H9 (cell line): ENCODE measurements around the gene SMARCD2. TPM values are rescaled to one million over a fixed set of nuclear protein-coding genes. Genes with fewer than 3 reads are reported as not detected.

Source experiments
- DNase-seq: peaks from one replicate; pipeline ENCODE4 v3.0.0-alpha.2; 2017
- H2AFZ ChIP-seq: one replicate; pipeline ENCODE4 v1.6.1; 2013; ENCODE audit warnings: mild to moderate bottlenecking, low read length, control low read depth, moderate library complexity
- H2AK5ac ChIP-seq: 2 replicates; pipeline ENCODE4 v1.6.1; 2013; ENCODE audit warnings: low read length, control low read depth, mixed read lengths; ENCODE audit not compliant: insufficient read length
- H2BK120ac ChIP-seq: one replicate; pipeline ENCODE4 v1.6.1; 2013; ENCODE audit warnings: low read depth, mild to moderate bottlenecking, low read length, control low read depth, inconsistent platforms; ENCODE audit not compliant: poor library complexity, severe bottlenecking
- H2BK12ac ChIP-seq: 2 replicates; pipeline ENCODE4 v1.6.1; 2013; ENCODE audit warnings: low read length, control low read depth, mixed read lengths, low read depth; ENCODE audit not compliant: insufficient read length
- H2BK15ac ChIP-seq: 2 replicates; pipeline ENCODE4 v1.6.1; 2013; ENCODE audit warnings: low read depth, low read length, control low read depth
- H2BK20ac ChIP-seq: one replicate; pipeline ENCODE4 v1.6.1; 2013; ENCODE audit warnings: low read depth, mild to moderate bottlenecking, low read length, control low read depth, inconsistent platforms; ENCODE audit not compliant: poor library complexity, severe bottlenecking
- H2BK5ac ChIP-seq: 2 replicates; pipeline ENCODE4 v1.6.1; 2013; ENCODE audit warnings: low read length, control low read depth, mixed read lengths; ENCODE audit not compliant: insufficient read length
- H3K14ac ChIP-seq: 2 replicates; pipeline ENCODE4 v1.6.1; 2013; ENCODE audit warnings: low read length, control low read depth; ENCODE audit not compliant: insufficient read depth
- H3K18ac ChIP-seq: 2 replicates; pipeline ENCODE4 v1.6.1; 2013; ENCODE audit warnings: low read depth, mild to moderate bottlenecking, mixed read lengths, low read length, control low read depth; ENCODE audit not compliant: insufficient read length
- H3K23ac ChIP-seq: 2 replicates; pipeline ENCODE4 v1.6.1; 2013; ENCODE audit warnings: low read length, control low read depth, mixed read lengths, low read depth; ENCODE audit not compliant: insufficient read length
- H3K23me2 ChIP-seq: 2 replicates; pipeline ENCODE4 v1.6.1; 2013; ENCODE audit warnings: low read depth, mild to moderate bottlenecking, mixed read lengths, low read length, control low read depth; ENCODE audit not compliant: insufficient read length, poor library complexity, severe bottlenecking
- H3K27ac ChIP-seq: 2 replicates; pipeline ENCODE4 v1.5.1; 2013; ENCODE audit warnings: low read length, control low read depth, mixed read lengths, low read depth; ENCODE audit not compliant: insufficient read length
- H3K27me3 ChIP-seq: 2 replicates; pipeline ENCODE4 v1.6.1; 2013; ENCODE audit warnings: low read length, control low read depth, inconsistent platforms; ENCODE audit not compliant: insufficient read depth
- H3K4ac ChIP-seq: 2 replicates; pipeline ENCODE4 v1.6.1; 2013; ENCODE audit warnings: low read depth, mild to moderate bottlenecking, control low read depth, inconsistent platforms, low read length, moderate library complexity
- H3K4me1 ChIP-seq: 2 replicates; pipeline ENCODE4 v1.6.1; 2013; ENCODE audit warnings: low read length, control low read depth, inconsistent platforms; ENCODE audit not compliant: insufficient read depth
- H3K4me2 ChIP-seq: 2 replicates; pipeline ENCODE4 v1.6.1; 2013; ENCODE audit warnings: low read length, control low read depth, mixed read lengths; ENCODE audit not compliant: insufficient read length, insufficient read depth
- H3K56ac ChIP-seq: 2 replicates; pipeline ENCODE4 v1.6.1; 2013; ENCODE audit warnings: low read depth, mild to moderate bottlenecking, mixed read lengths, low read length, control low read depth; ENCODE audit not compliant: insufficient read length
- H3K79me1 ChIP-seq: 2 replicates; pipeline ENCODE4 v1.6.1; 2013; ENCODE audit warnings: low read depth, mild to moderate bottlenecking, moderate library complexity, low read length, control low read depth, inconsistent platforms; ENCODE audit not compliant: insufficient read depth, poor library complexity, severe bottlenecking
- H3K79me2 ChIP-seq: 2 replicates; pipeline ENCODE4 v1.6.1; 2013; ENCODE audit warnings: low read length, control low read depth, inconsistent platforms; ENCODE audit not compliant: insufficient read depth
- H3K9ac ChIP-seq: 2 replicates; pipeline ENCODE4 v1.6.1; 2013; ENCODE audit warnings: low read length, control low read depth, mixed read lengths; ENCODE audit not compliant: insufficient read length; ENCODE audit errors: extremely low read depth
- H3K9me3 ChIP-seq: one replicate; pipeline ENCODE4 v1.6.1; 2013; ENCODE audit warnings: low read depth, low read length, inconsistent platforms; ENCODE audit not compliant: control insufficient read depth
- H3T11ph ChIP-seq: one replicate; pipeline ENCODE4 v1.6.1; 2013; ENCODE audit warnings: mild to moderate bottlenecking, low read length, control low read depth, inconsistent platforms
- H4K20me1 ChIP-seq: one replicate; pipeline ENCODE4 v1.6.1; 2013; ENCODE audit not compliant: control insufficient read depth, insufficient read length, insufficient read depth
- H4K5ac ChIP-seq: 2 replicates; pipeline ENCODE4 v1.6.1; 2013; ENCODE audit warnings: low read depth, mild to moderate bottlenecking, mixed read lengths, low read length, control low read depth; ENCODE audit not compliant: insufficient read length
- H4K8ac ChIP-seq: replicated peaks from 2 replicates; pipeline ENCODE4 v1.6.1; 2013; ENCODE audit warnings: low read length, control low read depth, mixed read lengths, low read depth; ENCODE audit not compliant: insufficient read length
- H4K91ac ChIP-seq: 2 replicates; pipeline ENCODE4 v1.6.1; 2013; ENCODE audit warnings: low read depth, mild to moderate bottlenecking, moderate library complexity, mixed read lengths, low read length, control low read depth; ENCODE audit not compliant: insufficient read length
- H3K27ac Mint-ChIP-seq, 3 experiments: 2 replicates in 2 of 3; 3 replicates in 1 of 3; pipeline ENCODE4 v1.8.0; 2020 to 2021; ENCODE audit warnings: mixed read lengths in 3 of 3, mild to moderate bottlenecking in 1 of 3, moderate library complexity in 1 of 3
- H3K27me3 Mint-ChIP-seq: 2 replicates; pipeline ENCODE4 v1.8.0; 2021; ENCODE audit warnings: low read depth, mild to moderate bottlenecking, moderate library complexity, mixed read lengths
- H3K36me3 Mint-ChIP-seq, 3 experiments: 2 replicates in 2 of 3; 3 replicates in 1 of 3; pipeline ENCODE4 v1.8.0; 2020 to 2021; ENCODE audit warnings: low read depth in 3 of 3, mixed read lengths in 3 of 3; ENCODE audit not compliant: insufficient read depth in 1 of 3
- H3K4me1 Mint-ChIP-seq, 2 experiments: 2 replicates each; pipeline ENCODE4 v1.8.0; 2020; ENCODE audit warnings: mixed read lengths in 2 of 2
- H3K4me3 Mint-ChIP-seq, 2 experiments: 2 replicates in 1 of 2; 3 replicates in 1 of 2; pipeline ENCODE4 v1.8.0; 2020 to 2021; ENCODE audit warnings: mild to moderate bottlenecking in 2 of 2, mixed read lengths in 2 of 2, moderate library complexity in 1 of 2
- H3K9me3 Mint-ChIP-seq, 2 experiments: 2 replicates in 1 of 2; 3 replicates in 1 of 2; pipeline ENCODE4 v1.8.0; 2020; ENCODE audit warnings: mild to moderate bottlenecking in 2 of 2, mixed read lengths in 2 of 2, moderate library complexity in 1 of 2
- CTCF ChIP-seq: fragments of 200-600 bp; sonication (generic); conservative IDR thresholded peaks from 3 replicates; pipeline ENCODE4 v1.8.0; 2021; ENCODE audit warnings: antibody characterized with exemption, mild to moderate bottlenecking
- WGBS: extraction: QIAGEN DNeasy Blood & Tissue Kit; methylation state at CpG from one replicate; pipeline ENCODE4 v1.1.7; 2013; ENCODE audit warnings: missing lambda C conversion rate, low lambda C conversion rate, mixed read lengths; ENCODE audit not compliant: insufficient read length; ENCODE audit errors: extremely low coverage; 5-methylcytosine and 5-hydroxymethylcytosine counted together
- total RNA-seq: library from RNA; stranded (reverse); gene quantifications from 2 replicates; pipeline ENCODE4 v1.2.1, GENCODE V29; 2021

SMARCD2 gene
- total RNA-seq, 1 experiment from 2014 or later = 68.9 TPM

DNA sequence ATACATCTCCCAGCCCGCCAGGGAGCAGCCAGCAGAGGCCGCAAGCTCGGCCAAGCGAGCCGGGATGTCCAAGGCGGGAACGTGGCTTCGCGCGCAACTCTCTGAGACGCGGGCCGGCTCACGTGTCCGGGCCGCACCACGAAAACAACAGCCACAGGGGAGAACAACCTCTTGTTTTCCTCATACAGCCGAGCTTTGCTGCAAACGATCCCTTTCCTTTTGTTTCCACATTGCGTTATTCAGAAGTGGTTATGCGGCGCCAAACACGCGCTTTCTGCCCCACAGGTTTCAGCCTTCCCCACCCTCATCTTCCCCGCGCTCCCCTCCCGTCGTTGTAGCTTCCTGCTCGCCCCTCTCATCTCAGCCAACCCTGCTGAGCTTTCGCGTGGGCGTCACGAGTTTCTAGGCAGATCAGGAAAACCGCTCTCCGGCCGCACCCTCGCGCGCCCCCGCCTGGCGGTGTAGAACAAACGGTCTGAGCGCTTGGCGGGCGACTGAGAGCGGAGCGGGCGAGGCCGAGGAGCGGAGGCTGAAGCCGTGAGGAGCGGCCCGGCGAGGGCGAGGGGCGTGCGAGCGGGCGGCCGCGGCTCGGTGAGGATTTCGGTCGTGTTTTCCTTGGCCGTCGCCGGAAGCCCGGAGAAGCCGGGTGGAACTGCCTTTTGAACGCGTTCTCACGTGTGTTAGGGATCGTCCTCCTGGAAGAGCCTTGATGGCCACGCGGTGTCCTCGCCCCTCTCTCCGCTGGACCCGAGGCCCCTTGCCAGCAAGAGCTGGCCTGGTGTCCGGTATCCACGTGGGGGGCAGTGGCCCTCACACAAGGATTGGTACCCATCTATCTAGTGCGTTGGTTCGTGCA, 6.6 kb upstream of the SMARCD2 start:
- Histone ChIP-seq H2BK12ac (peak overlapping the region; percentile 30), H3K23me2 (no peaks in the 10 kb centered on the region), H3K18ac (peak overlapping the region; percentile 82), H3K27ac (no peak overlapping the region), H2AFZ (no peak overlapping the region), H3K4me2 (peak overlapping the region; percentile 4), H4K20me1 (no peaks in the 10 kb centered on the region), H2BK120ac (no peak overlapping the region), H3K4ac (no peak overlapping the region), H3K79me1 (no peaks in the 10 kb centered on the region), H3K56ac (no peak overlapping the region), H3K14ac (peak overlapping the region; percentile 80), H4K5ac (peak overlapping the region; percentile 70), H2BK5ac (no peak overlapping the region), H2BK15ac (no peak overlapping the region; the same call in 1 of the 2 replicates), H3K4me1 (no peaks in the 10 kb centered on the region), H2AK5ac (no peak overlapping the region), H3K9me3 (no peaks in the 10 kb centered on the region), H3T11ph (no peak overlapping the region), H3K23ac (no peak overlapping the region), H3K27me3 (peaks cover 4% of the 10 kb centered on the region; the same call in 1 of the 2 replicates), H4K91ac (no peak overlapping the region), H3K9ac (peak overlapping the region; percentile 27), H4K8ac (no peak overlapping the region), H2BK20ac (no peak overlapping the region), H3K79me2 (no peaks in the 10 kb centered on the region)
- Mint-ChIP-seq H3K27me3 (peaks cover 72% of the 10 kb centered on the region), H3K9me3 (peaks cover 8 to 15% of the 10 kb centered on the region in 2 experiments), H3K36me3 (peaks cover 0 to 10% (median 3%) of the 10 kb centered on the region in 3 experiments; a peak in 4 of 7 replicates), H3K4me1 (peaks cover 2 to 5% of the 10 kb centered on the region in 2 experiments; a peak in 3 of 4 replicates), H3K27ac (peak overlapping the region; percentile 95 to 99 (median 99)), H3K4me3 (peak overlapping the region; percentile 50 to 53; a peak in 4 of 5 replicates)
- TF ChIP-seq CTCF = peak; percentile 70
- peak; percentile 99 for DNase-seq
- whole genome bisulfite sequencing = no CpG with 5 or more reads among the region's 82 CpGs
